Epithelial cell of esophagus (primary cell): ENCODE measurements around the gene P2RY13.
A peak's percentile ranks its signal among the peaks of the same experiment; 100 is the strongest.

Source experiments
- DNase-seq: peaks from one replicate; pipeline ENCODE4 v3.0.0; 2010; ENCODE audit warnings: low read depth
- H3K4me3 ChIP-seq: 2 replicates; pipeline ENCODE4 v1.5.1; 2011; ENCODE audit warnings: mild to moderate bottlenecking, low read length, control low read depth
- TF ChIP-seq, protein P1 (sequence below): IDR thresholded peaks from 2 replicates; pipeline ENCODE4 v1.5.1; 2011; ENCODE audit warnings: low read depth, mild to moderate bottlenecking, low read length, control low read depth, inconsistent platforms; ENCODE audit not compliant: insufficient read depth; ENCODE audit errors: missing control alignments

P2RY13 gene

DNA sequence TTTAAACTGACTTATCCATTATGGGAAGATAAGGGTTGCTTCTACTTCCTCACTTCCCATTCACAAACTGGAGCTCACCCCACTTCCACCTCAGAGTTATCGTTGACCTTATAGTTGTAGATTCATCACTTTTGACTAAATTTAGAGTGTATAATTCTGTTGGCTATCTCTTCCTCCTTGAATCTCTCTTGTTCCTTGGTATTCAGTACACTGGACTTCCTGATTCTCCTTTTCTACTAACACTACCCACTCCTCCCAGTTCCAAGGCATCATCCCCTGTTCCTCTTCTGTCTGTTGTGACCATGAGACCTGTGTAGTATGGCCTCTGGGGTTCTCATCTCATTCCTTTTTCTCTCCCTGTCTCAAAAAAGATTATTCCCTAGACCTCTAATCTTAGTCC, 6.8 kb downstream of the P2RY13 start:
- no peak for DNase-seq
- TF ChIP-seq, protein P1, sequence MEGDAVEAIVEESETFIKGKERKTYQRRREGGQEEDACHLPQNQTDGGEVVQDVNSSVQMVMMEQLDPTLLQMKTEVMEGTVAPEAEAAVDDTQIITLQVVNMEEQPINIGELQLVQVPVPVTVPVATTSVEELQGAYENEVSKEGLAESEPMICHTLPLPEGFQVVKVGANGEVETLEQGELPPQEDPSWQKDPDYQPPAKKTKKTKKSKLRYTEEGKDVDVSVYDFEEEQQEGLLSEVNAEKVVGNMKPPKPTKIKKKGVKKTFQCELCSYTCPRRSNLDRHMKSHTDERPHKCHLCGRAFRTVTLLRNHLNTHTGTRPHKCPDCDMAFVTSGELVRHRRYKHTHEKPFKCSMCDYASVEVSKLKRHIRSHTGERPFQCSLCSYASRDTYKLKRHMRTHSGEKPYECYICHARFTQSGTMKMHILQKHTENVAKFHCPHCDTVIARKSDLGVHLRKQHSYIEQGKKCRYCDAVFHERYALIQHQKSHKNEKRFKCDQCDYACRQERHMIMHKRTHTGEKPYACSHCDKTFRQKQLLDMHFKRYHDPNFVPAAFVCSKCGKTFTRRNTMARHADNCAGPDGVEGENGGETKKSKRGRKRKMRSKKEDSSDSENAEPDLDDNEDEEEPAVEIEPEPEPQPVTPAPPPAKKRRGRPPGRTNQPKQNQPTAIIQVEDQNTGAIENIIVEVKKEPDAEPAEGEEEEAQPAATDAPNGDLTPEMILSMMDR = no peak
- H3K4me3 ChIP-seq = no peak overlapping the region

DNA sequence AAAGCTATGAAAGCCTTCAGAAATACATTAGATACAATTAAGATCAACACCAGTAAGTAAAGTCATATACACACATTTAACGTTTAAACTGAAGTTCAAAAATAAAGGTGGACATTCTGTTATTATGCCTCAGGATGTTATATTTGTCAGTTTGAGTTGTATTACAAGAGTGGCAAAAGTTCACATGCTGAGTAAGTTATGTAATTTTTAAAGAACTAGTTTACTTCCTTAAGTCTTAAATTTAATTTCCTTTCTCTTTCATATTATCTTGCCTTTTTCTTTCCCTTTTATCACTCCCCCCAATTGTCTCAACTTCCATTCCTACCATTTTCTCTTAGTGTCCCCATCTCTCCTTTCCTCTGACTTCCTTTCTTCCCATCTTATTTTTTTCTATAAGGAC, 7.8 kb downstream of the P2RY13 start:
- DNase-seq = no peak
- H3K4me3 ChIP-seq = no peak overlapping the region
- TF ChIP-seq, protein P1 = no peak

DNA sequence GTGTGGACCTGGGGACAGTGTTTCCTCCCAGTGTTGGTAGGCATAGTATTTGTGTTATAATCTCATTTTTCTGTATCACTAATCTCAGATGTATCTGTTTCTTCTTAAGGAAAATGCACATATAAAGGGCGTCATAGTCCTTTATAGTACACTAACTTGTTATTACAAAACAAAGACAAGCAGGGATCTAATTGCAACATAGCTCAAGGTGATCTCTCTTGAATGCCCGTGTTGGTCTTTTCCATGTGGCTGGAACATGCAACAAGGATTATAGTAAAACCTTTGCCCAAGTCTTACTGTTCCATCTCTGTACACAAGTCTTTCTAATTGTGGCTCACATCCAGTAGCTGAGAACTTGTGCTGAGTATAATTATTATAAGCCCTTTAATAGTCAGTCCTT, 9.2 kb downstream of the P2RY13 start:
- H3K4me3 ChIP-seq = peak overlapping the region; percentile 10
- DNase-seq = peak; percentile 68
- TF ChIP-seq, protein P1 = no peak

DNA sequence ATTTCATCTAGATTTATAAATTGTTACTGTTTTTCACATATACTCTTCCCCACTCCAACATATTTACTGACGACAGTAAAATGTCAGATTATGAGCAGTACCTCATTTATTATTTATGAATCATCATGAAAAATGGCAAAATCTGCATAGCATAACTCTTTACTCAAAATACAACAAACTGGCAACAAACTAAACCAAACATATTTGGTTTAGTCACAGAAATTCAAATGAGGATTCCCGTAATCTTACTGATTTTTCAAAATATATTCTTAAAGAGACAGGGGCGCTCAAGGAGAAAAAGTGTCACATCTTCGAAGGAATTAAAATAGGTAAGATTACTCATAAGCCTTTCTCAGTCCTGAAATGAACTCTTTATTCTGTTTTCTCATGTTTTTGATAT, 9.7 kb downstream of the P2RY13 start:
- TF ChIP-seq, protein P1 = no peak
- H3K4me3 ChIP-seq = peak overlapping the region; percentile 10
- peak; percentile 50 for DNase-seq

DNA sequence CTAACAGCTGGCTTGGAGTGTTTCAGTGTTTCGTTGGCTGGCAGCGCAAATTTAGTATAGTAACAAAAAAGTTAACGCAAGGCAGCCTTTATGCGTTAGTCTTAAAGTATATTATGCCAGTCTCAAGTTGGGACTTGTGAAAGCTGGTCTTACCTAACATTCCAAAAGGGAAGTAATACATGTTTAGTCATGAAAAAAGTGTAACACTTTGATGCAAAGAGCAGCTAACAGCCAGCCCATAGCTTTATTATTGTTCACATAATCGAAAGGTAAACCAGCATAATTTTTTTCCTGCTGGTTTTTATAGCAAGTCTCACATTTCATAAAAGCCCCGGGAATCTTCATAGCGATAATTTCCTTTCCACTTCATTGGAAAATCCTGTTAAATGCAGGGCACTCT, 10.4 kb downstream of the P2RY13 start:
- peak overlapping the region; percentile 36 for H3K4me3 ChIP-seq
- peak; percentile 94 for DNase-seq

DNA sequence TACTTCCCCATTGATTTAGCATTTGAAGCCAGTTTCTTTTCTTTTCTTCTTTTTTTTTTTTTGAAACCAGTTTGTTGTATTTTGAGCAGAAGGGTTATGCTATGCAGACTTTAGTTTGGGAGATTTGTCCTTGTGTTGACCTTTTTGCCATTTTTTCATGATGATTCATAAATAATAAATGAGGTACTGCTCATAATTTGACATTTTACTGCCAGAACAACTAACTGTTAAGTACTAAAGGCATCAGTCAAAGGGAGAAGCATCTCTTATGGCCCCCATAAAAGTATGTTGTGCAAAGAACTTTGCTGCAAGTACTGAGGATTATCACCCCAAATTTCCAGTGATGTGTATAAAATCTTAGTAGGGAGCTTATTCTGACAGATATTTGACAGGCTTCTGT, 11.0 kb downstream of the P2RY13 start:
- no peak overlapping the region for H3K4me3 ChIP-seq
- TF ChIP-seq, protein P1 = no peak
- DNase-seq = no peak

More for the DNA sequence above, 10.4 kb downstream of the P2RY13 start:
- TF ChIP-seq, protein P1 = no peak

DNA sequence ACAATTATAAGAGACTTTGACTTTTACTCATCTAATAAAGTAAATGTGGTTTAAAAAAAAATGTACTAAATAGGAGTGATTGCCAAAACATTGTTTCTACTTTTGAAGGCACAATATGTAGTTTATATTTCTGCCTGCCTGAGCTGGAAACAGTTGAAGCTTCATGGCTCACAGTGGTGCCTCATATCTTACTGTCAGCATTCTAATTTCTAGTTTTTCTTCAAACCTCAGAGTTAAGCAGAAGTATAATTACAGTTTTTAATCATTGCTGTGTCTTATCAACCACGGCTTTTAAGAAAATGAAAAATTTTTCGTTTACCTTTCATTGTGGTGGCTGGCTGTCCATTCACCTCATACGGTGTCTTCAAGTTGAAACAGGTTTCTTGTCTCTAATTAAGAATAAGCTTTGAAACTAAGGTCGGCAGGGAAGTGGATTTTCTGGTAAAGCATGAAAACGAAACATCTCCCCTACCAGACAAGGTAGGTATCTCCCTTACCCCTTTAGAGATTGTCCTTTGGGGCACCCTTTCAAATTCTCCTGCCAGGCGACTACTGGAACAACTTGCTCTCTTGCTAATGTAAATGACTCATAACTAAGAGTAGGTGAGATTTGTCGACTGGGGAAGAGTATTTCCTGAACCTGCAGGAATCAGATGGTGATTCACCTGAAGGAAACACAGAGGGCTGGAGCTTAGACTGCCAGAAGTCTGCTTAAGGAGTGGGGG, 12.9 kb downstream of the P2RY13 start, which contains the start of gene GPR87:
GPR87 (minus strand) TSS at position 554 of the 725 bp plus-strand sequence. CDS start 16,720 bp downstream, outside the sequence.
- DNase-seq = peak; percentile 97
- H3K4me3 ChIP-seq = peak within 1 kb of the TSS; percentile 95
- TF ChIP-seq, protein P1 = no peak
